NCI-H1105 (cell line): Measurements from ENCODE around the gene POLR3K.

Experiments used
- DNase-seq: peaks from one replicate; lab custom pipeline; 2025; lab: John Stamatoyannopoulos, UW

The POLR3K gene

DNA sequence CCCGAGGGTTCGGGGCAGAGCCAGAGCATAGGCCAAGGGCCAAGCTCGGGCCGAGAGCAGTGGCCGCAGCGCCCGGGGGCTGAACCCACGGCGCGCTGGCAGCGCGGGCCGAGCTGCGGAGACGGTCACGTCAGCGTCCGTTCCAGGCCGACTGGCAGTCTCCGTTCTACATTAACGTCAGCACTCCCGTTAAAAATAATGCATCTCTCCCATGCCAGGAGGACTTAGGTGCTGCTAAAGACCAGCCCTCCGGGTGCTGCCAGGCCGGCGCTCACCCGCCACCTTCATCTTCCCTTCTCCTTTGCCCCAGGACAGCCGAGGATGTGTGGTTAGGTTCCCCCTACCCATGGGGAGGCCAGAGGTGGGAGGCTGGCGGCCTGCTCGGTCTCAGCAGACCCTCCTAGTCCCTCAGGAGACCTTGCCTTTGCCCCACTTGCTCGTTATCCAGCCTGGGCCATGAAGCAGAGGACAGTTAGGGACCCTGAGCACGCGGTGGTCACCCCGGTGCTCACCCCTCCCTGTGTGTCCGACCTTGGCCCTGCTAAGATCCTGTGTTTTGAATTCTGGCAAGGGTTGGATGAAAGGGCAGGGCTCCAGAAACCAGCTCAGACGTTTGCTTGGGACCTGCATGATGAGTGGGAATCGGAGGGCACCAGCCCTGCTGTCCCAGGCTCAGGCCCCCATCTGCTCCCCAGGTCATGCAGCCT, 25.2 kb upstream of the POLR3K start:
- DNase-seq = no peak

DNA sequence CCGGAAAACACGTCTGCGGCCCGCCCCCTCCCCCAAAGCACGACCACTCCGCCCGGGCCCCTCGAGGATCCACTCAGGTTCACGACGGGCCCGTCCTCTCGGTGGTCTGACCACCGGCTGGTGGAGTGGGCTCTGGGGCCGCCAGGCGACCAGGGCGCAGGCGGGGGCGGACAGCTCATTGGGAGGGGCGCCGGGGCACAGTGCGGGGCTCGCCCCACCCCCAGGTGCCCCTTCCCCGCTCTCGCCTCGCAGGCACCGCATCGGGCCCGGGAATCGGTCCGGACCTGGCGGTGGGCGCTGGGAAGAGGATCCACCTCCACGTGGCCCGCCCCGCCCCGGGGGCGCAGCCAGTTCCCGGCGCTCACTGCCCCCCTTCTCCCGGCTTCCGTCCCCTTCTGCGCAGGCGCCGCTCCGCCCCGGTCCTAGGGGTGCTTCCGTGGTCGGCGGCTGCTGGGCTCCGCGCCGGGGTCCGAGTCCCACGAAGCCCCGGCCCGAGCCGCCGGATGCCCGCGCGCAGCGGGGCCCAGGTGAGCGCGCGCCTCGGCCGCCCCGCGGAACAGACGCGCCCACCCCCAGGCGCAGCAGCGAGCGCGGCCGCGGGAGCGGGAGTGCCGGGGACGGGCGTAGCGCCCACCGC, 24.5 kb upstream of the POLR3K start, which contains the start of gene MPG:
TSS of gene MPG (plus strand) at position 419 of the 637 bp plus-strand sequence. CDS start at position 504, 85 bp downstream.
- peak; percentile 43 for DNase-seq

GRCh38 chr16:77273-77806, 23.9 kb upstream of the POLR3K start:
- no peak for DNase-seq

- DNase-seq = no peak
Observed at GRCh38 chr16:76535-77272, 23.3 kb upstream of the POLR3K start.

- no peak for DNase-seq
Observed at GRCh38 chr16:75580-76501, 22.4 kb upstream of the POLR3K start.

GRCh38 chr16:74747-75334, 21.4 kb upstream of the POLR3K start:
- no peak for DNase-seq

GRCh38 chr16:74051-74746, 20.8 kb upstream of the POLR3K start:
- DNase-seq = no peak

- DNase-seq = no peak
Observed at GRCh38 chr16:72561-73548, 19.4 kb upstream of the POLR3K start, which contains the start of gene RHBDF1. RHBDF1 (minus strand) TSS chr16:72631; CDS start chr16:65015, 7,616 bp downstream.

DNA sequence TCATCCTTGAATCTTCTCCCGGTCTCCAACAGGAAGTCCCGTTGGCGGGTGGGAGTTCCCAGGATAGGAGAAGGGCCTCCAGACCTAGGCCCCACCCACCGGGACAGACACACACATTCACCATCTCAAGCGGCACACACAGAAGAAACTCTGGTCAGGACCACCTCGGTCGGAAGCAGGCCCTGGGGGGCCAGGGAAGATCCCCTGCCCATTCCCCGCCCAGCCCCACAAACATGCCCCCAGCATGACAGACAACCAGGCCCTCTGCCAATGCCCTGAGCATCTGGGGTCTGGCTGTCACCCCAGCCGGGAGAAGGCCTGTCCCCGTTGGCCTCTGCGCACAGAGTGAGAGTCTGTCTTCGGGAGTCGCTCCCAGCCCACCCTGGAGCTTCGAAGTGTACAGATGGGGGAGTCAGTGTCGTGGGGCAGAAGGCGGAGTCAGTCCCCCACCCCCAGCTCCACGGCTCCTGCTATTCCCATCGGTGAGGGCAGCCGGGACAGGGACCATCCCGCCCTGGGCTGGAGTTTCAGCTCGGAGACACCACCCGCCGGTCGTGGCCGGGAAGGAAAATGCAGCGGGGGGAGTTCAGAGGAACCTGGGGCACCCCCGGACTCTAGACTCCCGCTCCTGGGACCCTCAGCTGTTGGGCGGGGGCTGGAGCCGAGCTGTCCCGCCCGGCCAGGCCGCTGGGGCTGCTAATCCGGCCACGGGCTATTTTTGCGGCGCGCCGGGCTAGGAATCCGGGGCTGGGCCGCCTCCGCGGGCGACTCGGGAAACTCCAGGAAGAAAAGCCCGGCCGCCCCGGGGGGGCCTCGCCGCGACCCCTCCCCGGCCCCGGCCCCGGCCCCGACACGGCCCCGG, 18.4 kb upstream of the POLR3K start:
- DNase-seq = no peak

DNA sequence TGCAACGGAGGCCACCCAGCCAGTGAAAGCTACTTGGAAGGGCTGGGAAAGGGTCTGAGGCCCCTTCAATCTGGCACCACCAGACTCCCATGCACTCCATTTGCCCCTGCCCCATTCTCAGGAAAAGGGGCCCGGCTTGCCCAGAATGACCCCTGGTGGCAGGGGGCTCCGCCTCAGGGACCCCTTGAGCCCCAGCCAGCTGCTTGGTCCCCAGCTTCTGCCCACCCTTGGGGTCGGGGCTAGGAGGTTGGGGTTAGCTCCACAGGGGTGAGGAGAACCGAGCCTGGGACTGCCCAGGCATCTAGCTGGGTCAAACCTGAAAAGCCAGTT, 17.8 kb upstream of the POLR3K start:
- no peak for DNase-seq

- no peak for DNase-seq
Observed at GRCh38 chr16:69181-69580, 15.8 kb upstream of the POLR3K start.

DNA sequence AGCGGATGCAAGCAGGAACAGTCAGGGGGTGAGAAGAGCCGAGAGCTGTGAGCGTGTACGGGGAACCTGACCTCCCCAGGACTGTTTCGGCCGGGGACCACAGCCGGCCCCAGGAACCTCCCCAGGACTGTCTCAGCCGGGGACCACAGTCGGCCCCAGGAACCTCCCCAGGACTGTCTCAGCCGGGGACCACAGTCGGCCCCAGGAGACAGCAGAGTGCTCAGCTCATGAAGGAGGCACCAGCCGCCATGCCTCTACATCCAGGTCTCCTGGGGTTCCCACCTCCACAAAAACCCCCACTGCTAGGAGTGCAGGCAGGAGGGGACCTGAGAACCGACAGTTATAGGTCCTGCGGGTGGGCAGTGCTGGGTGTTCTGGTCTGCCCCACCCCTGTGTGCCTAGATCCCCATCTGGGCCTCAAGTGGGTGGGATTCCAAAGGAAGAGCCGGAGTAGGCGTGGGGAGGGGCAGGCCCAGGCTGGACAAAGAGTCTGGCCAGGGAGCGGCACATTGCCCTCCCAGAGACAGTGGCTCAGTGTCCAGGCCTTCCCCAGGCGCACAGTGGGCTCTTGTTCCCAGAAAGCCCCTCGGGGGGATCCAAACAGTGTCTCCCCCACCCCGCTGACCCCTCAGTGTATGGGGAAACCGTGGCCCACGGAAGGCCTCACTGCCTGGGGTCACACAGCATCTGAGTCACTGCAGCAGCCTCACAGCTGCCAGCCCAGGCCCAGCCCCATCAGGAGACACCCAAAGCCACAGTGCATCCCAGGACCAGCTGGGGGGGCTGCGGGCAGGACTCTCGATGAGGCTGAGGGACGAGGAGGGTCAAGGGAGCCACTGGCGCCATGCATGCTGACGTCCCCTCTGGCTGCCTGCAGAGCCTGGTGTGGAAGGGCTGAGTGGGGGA, 14.7 kb upstream of the POLR3K start:
- no peak for DNase-seq

DNA sequence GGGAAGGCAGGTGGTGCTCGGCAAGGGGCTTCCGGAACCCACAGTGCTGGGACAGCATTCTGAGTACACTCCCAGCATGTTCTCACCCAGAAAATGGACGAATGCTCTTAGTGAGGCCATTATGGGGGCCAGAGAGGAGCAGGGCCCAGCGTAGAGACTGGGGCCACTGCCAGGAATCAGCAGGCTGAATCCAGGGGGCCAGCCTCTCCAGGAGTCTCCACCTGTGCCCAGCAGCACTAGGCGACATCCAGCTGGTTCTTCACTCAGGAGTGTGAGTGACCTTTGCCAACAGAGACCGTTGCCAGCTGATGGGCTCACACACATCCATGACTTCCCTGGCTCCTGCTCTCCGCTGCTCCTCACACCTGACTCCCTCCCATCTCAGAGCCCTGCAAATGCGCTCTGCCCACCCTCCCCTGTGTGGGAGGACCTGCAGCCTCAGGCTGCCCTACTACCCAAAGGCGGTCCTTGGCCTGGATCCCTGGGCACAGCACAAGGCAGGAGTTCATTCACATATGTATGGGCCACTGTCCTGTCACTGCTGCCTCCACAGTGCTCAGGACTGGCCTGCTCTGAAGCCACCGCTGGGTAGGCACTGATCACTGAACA, 13.9 kb upstream of the POLR3K start:
- no peak for DNase-seq

DNA sequence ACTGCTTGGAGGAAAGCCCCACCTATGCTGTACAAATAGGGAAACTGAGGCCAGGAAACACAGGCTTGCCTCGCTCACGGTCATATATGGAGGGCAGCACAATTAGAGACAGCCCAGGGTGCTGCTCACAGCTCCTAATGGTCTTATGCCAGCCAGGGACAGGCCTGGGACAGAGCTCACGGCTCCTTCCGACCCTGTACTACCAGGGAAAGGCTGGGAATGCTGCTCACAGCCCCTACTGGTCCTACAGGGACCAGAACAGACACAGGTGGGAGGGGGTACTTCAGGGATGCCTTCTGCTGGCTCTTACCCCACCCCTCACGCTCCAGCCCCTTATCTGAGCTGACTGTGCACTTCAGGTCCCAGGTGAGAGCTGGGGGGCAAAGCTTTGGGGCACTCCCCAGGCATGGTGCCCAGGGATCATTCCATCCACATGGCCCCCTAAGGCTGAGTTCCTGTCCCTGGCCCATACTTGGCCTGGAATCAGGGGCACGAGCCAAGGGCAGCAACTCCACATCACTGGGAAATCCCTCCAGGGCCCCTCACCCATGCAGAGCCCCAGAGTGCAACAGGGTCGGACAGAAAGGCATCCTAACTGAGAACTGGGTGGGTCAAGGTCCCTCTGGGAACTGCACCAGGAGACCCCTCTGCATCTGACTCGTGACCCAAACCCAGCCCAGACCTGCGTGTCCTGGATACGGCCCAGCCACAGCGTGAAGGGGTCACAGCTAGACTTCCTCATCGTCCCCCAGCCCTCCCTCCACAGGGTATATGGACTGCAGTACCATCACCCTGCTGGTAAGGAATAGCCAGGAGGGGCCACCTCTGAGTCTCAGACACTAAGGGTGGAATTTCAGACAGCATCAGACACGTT, 13.1 kb upstream of the POLR3K start:
- DNase-seq = no peak

DNA sequence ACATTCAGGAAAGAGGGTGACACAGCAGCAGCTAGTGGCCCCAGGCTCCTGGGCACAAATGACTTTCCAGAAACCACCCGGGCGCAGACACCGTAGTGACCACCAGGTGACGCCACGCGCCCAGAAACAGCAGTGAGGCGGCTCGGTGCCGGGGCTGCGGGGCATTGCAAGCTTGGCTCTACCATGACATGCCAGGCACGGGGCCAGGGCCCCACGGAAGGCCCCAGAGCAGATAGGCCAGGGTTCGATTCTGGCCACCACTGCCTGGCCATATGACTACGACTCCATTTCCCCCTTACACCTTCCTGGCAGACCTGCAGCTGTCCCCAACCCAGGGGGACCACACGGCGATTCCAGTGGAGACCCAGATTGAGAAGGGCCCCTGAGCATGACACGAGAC, 12.3 kb upstream of the POLR3K start:
- DNase-seq = no peak

- no peak for DNase-seq
Observed at GRCh38 chr16:64914-65255, 11.5 kb upstream of the POLR3K start.
